Measurements from ENCODE around the gene TRIM14.

DNA sequence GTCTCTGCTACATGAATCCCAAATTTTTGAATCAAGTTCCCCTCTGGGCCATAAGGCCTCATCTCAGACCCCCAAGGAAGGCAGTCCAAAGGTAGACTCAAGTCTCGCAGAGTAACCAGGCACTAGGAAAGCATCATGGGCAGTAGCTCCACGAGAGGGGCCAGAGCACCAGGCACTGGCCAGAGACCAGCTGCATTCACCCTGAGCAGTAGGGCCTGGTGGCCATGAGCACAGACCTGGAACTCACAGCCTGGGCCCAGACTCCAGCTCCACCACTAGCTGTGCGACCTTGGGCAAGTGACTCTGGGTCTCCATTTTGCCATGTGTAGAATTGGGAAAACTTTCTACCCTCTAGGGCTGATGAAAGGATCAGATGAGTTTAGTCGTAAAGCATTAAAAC, 34.0 kb downstream of the TRIM14 start:
- no peak for TF ChIP-seq CTCF (IDR thresholded peaks at IDR 0.05)
- TF ChIP-seq ZFX (IDR thresholded peaks at IDR 0.05; ENCODE audit: borderline replicate concordance): no peak

Data from 22Rv1 (cell line).